DOHH2 (cell line): ENCODE results near the gene TIGD1.

Experiments
- CTCF ChIP-seq: fragments of 200-600 bp; sonication (generic); IDR thresholded peaks from one replicate; pipeline ENCODE4 v1.5.1; 2014; ENCODE audit warnings: antibody characterized with exemption, mild to moderate bottlenecking, low read depth, low read length; ENCODE audit not compliant: poor library complexity, severe bottlenecking
- EZH2phosphoT487 ChIP-seq: fragments of 200-600 bp; sonication (generic); IDR thresholded peaks from 2 replicates; pipeline ENCODE4 v1.6.1; 2017; ENCODE audit warnings: borderline replicate concordance, mild to moderate bottlenecking, antibody characterized with exemption, low read length, moderate library complexity, mixed read lengths

GRCh38 chr2:232567721-232568120 lies 17.4 kb upstream of the TIGD1 start:
- TF ChIP-seq CTCF, result no peak
- no peak for TF ChIP-seq EZH2phosphoT487
